Neuronal stem cell (in vitro differentiated cells): Measurements from ENCODE around the gene ADIPOR2.

ENCODE experiments used
- DNase-seq: peaks from one replicate; pipeline ENCODE4 v3.0.0-alpha.2; 2013; ENCODE audit warnings: low spot score
- H2AFZ ChIP-seq: one replicate; pipeline ENCODE4 v1.6.1; 2013; ENCODE audit warnings: mild to moderate bottlenecking, low read length, inconsistent platforms
- H2AK5ac ChIP-seq: 2 replicates; pipeline ENCODE4 v1.6.1; 2013; ENCODE audit warnings: low read depth, mild to moderate bottlenecking, inconsistent platforms, low read length, moderate library complexity, mixed read lengths
- H2BK120ac ChIP-seq: 2 replicates; pipeline ENCODE4 v1.6.1; 2013; ENCODE audit warnings: low read depth, mild to moderate bottlenecking, inconsistent platforms, low read length, moderate library complexity, mixed read lengths
- H2BK12ac ChIP-seq: one replicate; pipeline ENCODE4 v1.6.1; 2013; ENCODE audit warnings: low read length, inconsistent platforms
- H2BK15ac ChIP-seq: 2 replicates; pipeline ENCODE4 v1.6.1; 2013; ENCODE audit warnings: mild to moderate bottlenecking, low read length, inconsistent platforms, mixed read lengths
- H2BK5ac ChIP-seq: one replicate; pipeline ENCODE4 v1.6.1; 2013; ENCODE audit warnings: inconsistent platforms, mild to moderate bottlenecking, low read length, moderate library complexity
- H3K14ac ChIP-seq: one replicate; pipeline ENCODE4 v1.6.1; 2013; ENCODE audit warnings: low read length, inconsistent platforms
- H3K18ac ChIP-seq: 2 replicates; pipeline ENCODE4 v1.6.1; 2013; ENCODE audit warnings: low read length, inconsistent platforms
- H3K23ac ChIP-seq: 2 replicates; pipeline ENCODE4 v1.6.1; 2013; ENCODE audit warnings: low read depth, mild to moderate bottlenecking, mixed read lengths, low read length, inconsistent platforms; ENCODE audit not compliant: poor library complexity
- H3K27ac ChIP-seq: replicated peaks from 3 replicates; pipeline ENCODE4 v1.5.1; 2013; ENCODE audit warnings: low read length, inconsistent platforms
- H3K27me3 ChIP-seq, 3 experiments: 2 replicates each; pipeline ENCODE4 v1.6.1; 2013; ENCODE audit warnings: low read length in 3 of 3, mild to moderate bottlenecking in 2 of 3, inconsistent platforms in 1 of 3, low read depth in 1 of 3, mixed read lengths in 1 of 3, moderate library complexity in 1 of 3; ENCODE audit not compliant: control insufficient read depth in 3 of 3, insufficient read depth in 3 of 3
- H3K36me3 ChIP-seq, 2 donors: replicated peaks in 1 of 2; 2 replicates each; pipeline ENCODE4 v1.6.1; 2013; ENCODE audit warnings: low read length in 2 of 2; ENCODE audit not compliant: control insufficient read depth in 2 of 2, insufficient read depth in 2 of 2
- H3K4ac ChIP-seq: 2 replicates; pipeline ENCODE4 v1.6.1; 2013; ENCODE audit warnings: inconsistent platforms, mild to moderate bottlenecking, low read length, moderate library complexity
- H3K4me1 ChIP-seq, 2 donors: 1 replicate in 1 of 2; 2 replicates in 1 of 2; pipeline ENCODE4 v1.6.1; 2013; ENCODE audit warnings: low read length in 2 of 2, low read depth in 1 of 2; ENCODE audit not compliant: control insufficient read depth in 2 of 2, insufficient read depth in 1 of 2
- H3K4me2 ChIP-seq: one replicate; pipeline ENCODE4 v1.6.1; 2013; ENCODE audit warnings: mild to moderate bottlenecking, low read length, inconsistent platforms; ENCODE audit not compliant: insufficient read depth, poor library complexity, severe bottlenecking
- H3K4me3 ChIP-seq, 2 donors: 2 replicates each; pipeline ENCODE4 v1.5.1; 2013; ENCODE audit warnings: low read length in 2 of 2, mild to moderate bottlenecking in 2 of 2, inconsistent platforms in 1 of 2, moderate library complexity in 1 of 2
- H3K79me1 ChIP-seq: one replicate; pipeline ENCODE4 v1.6.1; 2013; ENCODE audit warnings: low read depth, mild to moderate bottlenecking, inconsistent platforms, low read length, moderate library complexity
- H3K9ac ChIP-seq: one replicate; pipeline ENCODE4 v1.6.1; 2013; ENCODE audit warnings: mild to moderate bottlenecking, low read depth, low read length, inconsistent platforms; ENCODE audit not compliant: poor library complexity
- H3K9me3 ChIP-seq, 2 donors: replicated peaks in 1 of 2; 2 replicates each; pipeline versions ENCODE3 to v1.6.1; 2013; ENCODE audit warnings: low read length in 2 of 2, mild to moderate bottlenecking in 2 of 2, inconsistent platforms in 1 of 2, low read depth in 1 of 2, mixed read lengths in 1 of 2, moderate library complexity in 1 of 2; ENCODE audit not compliant: control insufficient read depth in 2 of 2, insufficient read depth in 1 of 2
- H4K8ac ChIP-seq: one replicate; pipeline ENCODE4 v1.6.1; 2013; ENCODE audit warnings: low read depth, mild to moderate bottlenecking, inconsistent platforms, low read length, moderate library complexity
- H4K91ac ChIP-seq: one replicate; pipeline ENCODE4 v1.6.1; 2013; ENCODE audit warnings: low read length, low read depth, mild to moderate bottlenecking, inconsistent platforms; ENCODE audit not compliant: poor library complexity
- WGBS, 2 donors: extraction: QIAGEN DNeasy Blood & Tissue Kit; methylation state at CpG; one replicate each; pipeline ENCODE4 v1.1.7; 2013; ENCODE audit warnings: missing lambda C conversion rate in 2 of 2, mixed read lengths in 1 of 2; ENCODE audit not compliant: insufficient read length in 2 of 2, insufficient replicate concordance in 1 of 2; ENCODE audit errors: extremely low coverage in 2 of 2; 5-methylcytosine and 5-hydroxymethylcytosine counted together

ADIPOR2 gene

GRCh38 chr12:1644534-1645438, 46.1 kb upstream of the ADIPOR2 start:
- Histone ChIP-seq H3K9ac (no peak overlapping the region), H3K4me1 (peaks cover 4 to 11% of the 10 kb centered on the region in 2 donors), H3K27me3 (peaks cover 0 to 12% (median 0%) of the 10 kb centered on the region in 3 experiments), H2BK12ac (no peak overlapping the region), H3K4me3 (no peak overlapping the region), H2AK5ac (no peak overlapping the region), H3K27ac (no peak overlapping the region), H3K4me2 (no peak overlapping the region), H3K18ac (no peak overlapping the region), H3K14ac (no peak overlapping the region), H2BK5ac (no peak overlapping the region), H4K91ac (no peak overlapping the region), H2BK15ac (no peak overlapping the region), H2BK120ac (no peak overlapping the region), H2AFZ (peak overlapping the region; percentile 84), H3K4ac (no peak overlapping the region), H3K9me3 (peaks cover 0 to 2% of the 10 kb centered on the region in 2 donors), H3K79me1 (peaks cover 8% of the 10 kb centered on the region), H4K8ac (no peak overlapping the region), H3K23ac (no peak overlapping the region), H3K36me3 (peaks cover 0 to 52% of the 10 kb centered on the region in 2 donors)
- WGBS, 2 donors: no CpG with 5 or more reads among the region's 15 CpGs
- no peak for DNase-seq

GRCh38 chr12:1645819-1646218, 45.1 kb upstream of the ADIPOR2 start:
- H3K27me3 ChIP-seq: peaks cover 0 to 19% (median 0%) of the 10 kb centered on the region in 3 experiments
- no peak overlapping the region for H2BK15ac ChIP-seq
- H3K23ac ChIP-seq: no peak overlapping the region
- no peak overlapping the region for H3K18ac ChIP-seq
- peaks cover 0 to 2% of the 10 kb centered on the region in 2 donors for H3K9me3 ChIP-seq
- H3K14ac ChIP-seq: no peak overlapping the region
- no peak overlapping the region for H4K91ac ChIP-seq
- H2BK12ac ChIP-seq: no peak overlapping the region
- peaks cover 8% of the 10 kb centered on the region for H3K79me1 ChIP-seq
- DNase-seq: no peak
- no peak overlapping the region for H2AK5ac ChIP-seq
- H2BK5ac ChIP-seq: no peak overlapping the region
- H3K4me1 ChIP-seq: peaks cover 4 to 11% of the 10 kb centered on the region in 2 donors
- H3K4me2 ChIP-seq: no peak overlapping the region
- H3K4ac ChIP-seq: no peak overlapping the region
- no peak overlapping the region for H3K4me3 ChIP-seq
- H3K9ac ChIP-seq: no peak overlapping the region
- peaks cover 0 to 49% of the 10 kb centered on the region in 2 donors for H3K36me3 ChIP-seq
- H2BK120ac ChIP-seq: no peak overlapping the region
- H4K8ac ChIP-seq: no peak overlapping the region
- no peak overlapping the region for H2AFZ ChIP-seq
- no CpG with 5 or more reads among the region's 29 CpGs for WGBS, 2 donors
- no peak overlapping the region for H3K27ac ChIP-seq

GRCh38 chr12:1646569-1647284, 44.1 kb upstream of the ADIPOR2 start:
- Histone ChIP-seq H3K27ac (no peak overlapping the region), H3K4me3 (no peak overlapping the region), H2BK5ac (no peak overlapping the region), H3K79me1 (peaks cover 8% of the 10 kb centered on the region), H3K27me3 (peaks cover 0 to 26% (median 0%) of the 10 kb centered on the region in 3 experiments), H3K18ac (no peak overlapping the region), H3K9ac (no peak overlapping the region), H2AFZ (no peak overlapping the region), H3K14ac (no peak overlapping the region), H2BK12ac (no peak overlapping the region), H3K36me3 (peaks cover 0 to 48% of the 10 kb centered on the region in 2 donors), H4K8ac (no peak overlapping the region), H3K4me1 (peaks cover 4 to 11% of the 10 kb centered on the region in 2 donors), H3K4ac (no peak overlapping the region), H3K23ac (no peak overlapping the region), H3K4me2 (no peak overlapping the region), H3K9me3 (peaks cover 0 to 2% of the 10 kb centered on the region in 2 donors), H4K91ac (no peak overlapping the region), H2BK120ac (no peak overlapping the region), H2BK15ac (no peak overlapping the region), H2AK5ac (no peak overlapping the region)
- WGBS, 2 donors: no CpG with 5 or more reads among the region's 21 CpGs
- no peak for DNase-seq

DNA sequence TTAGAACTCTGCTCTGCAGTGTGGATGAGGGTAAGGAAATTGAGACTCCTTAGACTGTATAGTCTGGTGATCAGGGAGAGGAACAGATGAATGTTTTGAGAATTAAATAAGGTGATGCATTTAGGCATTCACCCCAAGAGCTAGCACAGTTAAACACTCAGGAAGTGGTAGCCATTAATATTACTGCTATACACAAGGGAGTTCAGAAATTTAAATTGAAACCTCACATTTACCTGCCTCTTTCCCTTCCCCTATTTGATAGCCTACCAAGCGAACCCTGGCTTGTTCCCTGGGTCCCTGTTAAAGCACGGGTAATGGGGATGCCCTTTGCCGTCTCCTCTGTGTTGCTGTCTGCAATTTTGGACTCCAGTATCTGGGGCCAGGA, 43.6 kb upstream of the ADIPOR2 start:
- Histone ChIP-seq H3K14ac (no peak overlapping the region), H2BK120ac (no peak overlapping the region), H3K9me3 (peaks cover 0 to 2% of the 10 kb centered on the region in 2 donors), H3K4me3 (no peak overlapping the region), H2BK15ac (no peak overlapping the region), H3K4ac (no peak overlapping the region), H3K23ac (no peak overlapping the region), H2AK5ac (no peak overlapping the region), H3K79me1 (peaks cover 5% of the 10 kb centered on the region), H3K27ac (no peak overlapping the region), H2BK5ac (no peak overlapping the region), H3K4me2 (no peak overlapping the region), H3K9ac (no peak overlapping the region), H3K27me3 (peaks cover 0 to 31% (median 0%) of the 10 kb centered on the region in 3 experiments), H2BK12ac (no peak overlapping the region), H4K8ac (no peak overlapping the region), H2AFZ (no peak overlapping the region), H3K4me1 (peaks cover 4 to 11% of the 10 kb centered on the region in 2 donors), H4K91ac (no peak overlapping the region), H3K18ac (no peak overlapping the region), H3K36me3 (peaks cover 0 to 43% of the 10 kb centered on the region in 2 donors)
- DNase-seq: no peak
- no CpG with 5 or more reads among the region's 3 CpGs for WGBS, 2 donors
